GM12878 (cell line): Measurements from ENCODE around the gene DNAH5. TPM values are rescaled to one million over a fixed set of nuclear protein-coding genes. Genes with fewer than 3 reads are reported as not detected.

Experiments used
- RBBP5 ChIP-seq: fragments of 200-600 bp; sonication (generic); conservative IDR thresholded peaks from 2 replicates; pipeline ENCODE4 v1.6.1; 2016
- SUZ12 ChIP-seq: fragments of 200-600 bp; sonication (generic); IDR thresholded peaks from one replicate; pipeline ENCODE4 v1.6.1; 2018; ENCODE audit warnings: antibody characterized with exemption, mild to moderate bottlenecking; ENCODE audit not compliant: unreplicated experiment
- ZNF687 ChIP-seq: fragments of 450-650 bp; IDR thresholded peaks from 2 replicates; pipeline ENCODE4 v1.6.1; 2017; ENCODE audit warnings: mild to moderate bottlenecking, moderate library complexity
- polyA plus RNA-seq, 11 experiments: library from polyadenylated mRNA; depleted of rRNA in 4 of 11; unstranded in 6 of 11; stranded (reverse) in 5 of 11; fragments of >200 nt; fragmentation: Nextera tagmentation in 4 of 11; fragmentation: Illumina TruSeq in 1 of 11; extraction: Ambion mirVana in 4 of 11; extraction: Trizol in 1 of 11; gene quantifications; 1 replicate in 1 of 11; 2 replicates in 10 of 11; pipeline versions ENCODE4 v1.2.1 to v1.2.3, GENCODE V29; 2011 to 2016; ENCODE audit warnings: inconsistent platforms in 2 of 11, missing spikeins in 2 of 11, low read depth in 1 of 11
- total RNA-seq, 4 experiments: library from RNA; depleted of rRNA in 3 of 4; stranded (reverse); fragments of >200 nt in 3 of 4; fragmentation: Illumina TruSeq in 1 of 4; extraction: Trizol in 1 of 4; gene quantifications; 2 replicates each; pipeline versions ENCODE4 v1.2.1 to v1.2.3, GENCODE V29; 2013 to 2021

The DNAH5 gene
- total and polyA plus RNA-seq, 10 of the 15 experiments (the other 5 are each of a cell fraction or from before 2014, with no cell fraction given) = under 0.01 to 0.30 (median 0.07) TPM; not detected in 7

DNA sequence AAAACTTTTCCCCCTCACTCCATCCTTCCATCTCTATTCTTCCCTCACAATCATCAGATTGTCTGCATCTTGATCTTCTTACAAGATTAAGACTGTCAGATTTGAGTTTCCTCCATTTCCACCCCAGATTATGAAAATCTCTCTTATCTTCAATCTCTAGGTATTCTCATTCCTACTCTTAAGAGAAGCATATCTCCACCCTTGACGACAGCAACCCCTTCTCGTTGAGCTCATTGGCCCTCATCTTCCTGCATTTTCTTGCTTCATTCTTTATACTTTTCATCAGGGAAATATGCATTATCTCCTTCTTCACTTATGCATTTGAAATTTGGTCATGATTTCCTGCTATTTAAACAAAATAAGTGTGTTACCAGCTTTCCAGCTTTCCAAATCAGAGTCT, 301.3 kb downstream of the DNAH5 start (continued):
- TF ChIP-seq ZNF687 (no peak), SUZ12 (no peak), RBBP5 (no peak)
- TF ChIP-seq, all 136 proteins: peak for 0

Other genes starting within 250 kb of the DNAH5 start
- gene TRIO, start 198.7 kb upstream of the DNAH5 start, total RNA-seq (2014; rRNA removed) = 49.0 and 50.6 TPM in 2 replicates
- gene TRIO, start 198.7 kb upstream of the DNAH5 start, total RNA-seq (2014; rRNA removed; fragmentation: Illumina TruSeq; extraction: Trizol) = 48.9 and 56.3 TPM in 2 replicates
- gene TRIO, start 198.7 kb upstream of the DNAH5 start, total RNA-seq (2021) = 87.3 and 96.4 TPM in 2 replicates
- gene TRIO, start 198.7 kb upstream of the DNAH5 start, polyA plus RNA-seq (2011; rRNA removed) = 67.6 and 71.9 TPM in 2 replicates
- 41.3 and 57.2 TPM in 2 replicates for gene TRIO, start 198.7 kb upstream of the DNAH5 start, polyA plus RNA-seq (2014; fragmentation: Illumina TruSeq; extraction: Trizol)
- gene TRIO, start 198.7 kb upstream of the DNAH5 start, polyA plus RNA-seq (2014; fragmentation: Nextera tagmentation; extraction: Ambion mirVana) = 1 to 10 TPM; 5.1 to 5.8 TPM
- 40.2 and 49.4 TPM in 2 replicates for gene TRIO, start 198.7 kb upstream of the DNAH5 start, polyA plus RNA-seq (2014; rRNA removed)
- 10 to 100 TPM in 1 of 2 experiments, 1 to 10 TPM in 1; 10.0 to 11.2 TPM for gene TRIO, start 198.7 kb upstream of the DNAH5 start, polyA plus RNA-seq (2016; fragmentation: Nextera tagmentation; extraction: Ambion mirVana)